Naive B cell (primary cell): ENCODE measurements around the gene IDH3G. TPM values are rescaled to one million over a fixed set of nuclear protein-coding genes. Genes with fewer than 3 reads are reported as not detected.
"Not testable (repeated sequence)": the region's sequence is repeated elsewhere in the genome, so short reads cannot be mapped to it uniquely, and the experiment has no call there.

Experiments used
- ATAC-seq, 2 donors: fragments of 150-1000 bp; cut with Tn5 transposase; 2 replicates each; pipeline ENCODE4 v1.10.0; 2021; ENCODE audit warnings: low read depth in 2 of 2, mild to moderate bottlenecking in 2 of 2, moderate library complexity in 2 of 2
- DNase-seq: peaks from one replicate; pipeline ENCODE4 v3.0.0; 2022
- H3K27ac Mint-ChIP-seq, 6 donors: one replicate each; pipeline ENCODE4 v1.8.0; 2020 to 2022; ENCODE audit warnings: mild to moderate bottlenecking in 6 of 6, mixed read lengths in 6 of 6, moderate library complexity in 5 of 6, inconsistent platforms in 2 of 6
- H3K27me3 Mint-ChIP-seq, 3 donors: one replicate each; pipeline ENCODE4 v1.8.0; 2021 to 2022; ENCODE audit warnings: mixed read lengths in 3 of 3, mild to moderate bottlenecking in 1 of 3
- H3K36me3 Mint-ChIP-seq, 2 donors: one replicate each; pipeline ENCODE4 v1.8.0; 2020 to 2022; ENCODE audit warnings: mixed read lengths in 2 of 2, inconsistent platforms in 1 of 2, mild to moderate bottlenecking in 1 of 2
- H3K4me1 Mint-ChIP-seq, 3 donors: one replicate each; pipeline ENCODE4 v1.8.0; 2020 to 2022; ENCODE audit warnings: mixed read lengths in 3 of 3, inconsistent platforms in 1 of 3, mild to moderate bottlenecking in 1 of 3, moderate library complexity in 1 of 3
- H3K4me3 Mint-ChIP-seq, 8 donors: one replicate each; pipeline ENCODE4 v1.8.0; 2020 to 2022; ENCODE audit warnings: mild to moderate bottlenecking in 8 of 8, mixed read lengths in 8 of 8, moderate library complexity in 8 of 8, inconsistent platforms in 2 of 8
- H3K9me3 Mint-ChIP-seq, 7 donors: one replicate each; pipeline ENCODE4 v1.8.0; 2020 to 2022; ENCODE audit warnings: mixed read lengths in 7 of 7, mild to moderate bottlenecking in 5 of 7, inconsistent platforms in 2 of 7, moderate library complexity in 1 of 7
- polyA plus RNA-seq, 6 donors: library from polyadenylated mRNA; unstranded; fragments of 300-500 nt; fragmentation: Illumina TruSeq; gene quantifications; one replicate each; pipeline ENCODE4 v1.2.3, GENCODE V29; 2021; ENCODE audit warnings: low read depth in 6 of 6

IDH3G gene
- polyA plus RNA-seq, 6 donors from 2014 or later: 78.9 to 112 (median 94.3) TPM

GRCh38 chrX:153825042-153825441 is 30.9 kb upstream of the IDH3G start:
- H3K9me3 Mint-ChIP-seq: peaks cover 0 to 7% (median 0%) of the 10 kb centered on the region in 7 donors
- no peaks in the 10 kb centered on the region for H3K36me3 Mint-ChIP-seq
- H3K27ac Mint-ChIP-seq: no peak overlapping the region
- H3K4me3 Mint-ChIP-seq: peak overlapping the region in 1 of 8 donors; percentile 21
- DNase-seq (no peak), ATAC-seq (no peak)
- H3K4me1 Mint-ChIP-seq: peaks cover 11 to 22% (median 17%) of the 10 kb centered on the region in 3 donors
- H3K27me3 Mint-ChIP-seq: peaks cover 14 to 59% (median 46%) of the 10 kb centered on the region in 3 donors

GRCh38 chrX:153824348-153824747 is 30.2 kb upstream of the IDH3G start:
- DNase-seq (no peak), ATAC-seq (no peak)
- Mint-ChIP-seq H3K27me3 (peaks cover 14 to 64% (median 44%) of the 10 kb centered on the region in 3 donors), H3K4me1 (peaks cover 11 to 24% (median 16%) of the 10 kb centered on the region in 3 donors), H3K36me3 (no peaks in the 10 kb centered on the region), H3K9me3 (peaks cover 0 to 7% (median 0%) of the 10 kb centered on the region in 7 donors), H3K27ac (no peak overlapping the region), H3K4me3 (no peak overlapping the region)

DNA sequence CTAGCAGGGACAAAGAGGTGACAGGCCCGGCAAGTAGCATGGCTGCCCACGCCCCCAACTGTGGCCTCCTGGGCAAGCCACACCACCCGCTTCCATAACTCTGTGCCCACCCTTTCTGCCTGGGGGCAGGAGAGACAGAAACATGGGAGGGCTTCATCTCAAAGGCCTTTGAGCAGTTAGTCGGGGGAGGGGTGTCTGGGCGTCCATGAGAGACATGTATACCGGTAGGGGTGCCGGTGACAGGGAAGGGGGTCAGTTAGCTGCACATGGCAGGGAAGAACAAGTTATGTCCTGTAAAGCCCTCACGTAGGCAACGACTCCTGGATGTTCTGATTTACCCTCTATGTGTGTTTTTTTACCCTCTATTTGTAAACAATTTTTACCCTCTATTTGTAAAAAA is 26.9 kb upstream of the IDH3G start:
- DNase-seq (no peak), ATAC-seq (no peak)
- Mint-ChIP-seq H3K27me3 (peaks cover 12 to 59% (median 41%) of the 10 kb centered on the region in 3 donors), H3K4me3 (peak overlapping the region in 1 of 8 donors; percentile 55), H3K9me3 (peaks cover 0 to 7% (median 0%) of the 10 kb centered on the region in 7 donors), H3K36me3 (no peaks in the 10 kb centered on the region), H3K4me1 (peaks cover 18 to 25% (median 19%) of the 10 kb centered on the region in 3 donors), H3K27ac (no peak overlapping the region)

DNA sequence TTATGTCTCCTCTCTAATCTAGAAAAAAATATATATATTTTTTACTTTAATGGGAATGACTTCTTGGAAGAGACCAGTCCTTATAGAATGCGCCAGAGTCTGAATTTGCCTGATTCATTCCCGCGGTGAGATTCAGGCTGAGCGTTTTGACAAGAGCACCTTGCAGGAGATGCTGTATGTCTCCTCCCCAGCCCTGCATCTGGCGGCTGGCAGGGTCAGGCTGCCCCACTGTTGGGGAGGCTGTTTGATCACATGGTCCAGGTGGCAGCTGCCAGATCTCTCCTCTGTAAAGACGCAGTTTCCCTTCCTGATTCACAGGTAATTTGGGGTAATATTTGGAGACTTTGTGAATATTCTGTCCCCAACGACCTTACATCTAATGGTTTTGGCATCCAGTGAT is 26.4 kb upstream of the IDH3G start:
- Mint-ChIP-seq H3K27ac (no peak overlapping the region), H3K9me3 (peaks cover 0 to 5% (median 0%) of the 10 kb centered on the region in 7 donors), H3K36me3 (no peaks in the 10 kb centered on the region), H3K4me3 (peak overlapping the region in 1 of 8 donors; percentile 55), H3K4me1 (peaks cover 18 to 25% (median 19%) of the 10 kb centered on the region in 3 donors), H3K27me3 (peaks cover 12 to 56% (median 38%) of the 10 kb centered on the region in 3 donors)
- no peak for DNase-seq
- no peak for ATAC-seq

- H3K27me3 Mint-ChIP-seq: peaks cover 12 to 50% (median 36%) of the 10 kb centered on the region in 3 donors
- peak overlapping the region in 6 of 8 donors; percentile 13 to 75 (median 40) for H3K4me3 Mint-ChIP-seq
- ATAC-seq: peak in 1 of 2 donors; percentile 4
- no peaks in the 10 kb centered on the region for H3K36me3 Mint-ChIP-seq
- H3K9me3 Mint-ChIP-seq: peaks cover 0 to 5% (median 0%) of the 10 kb centered on the region in 7 donors
- H3K4me1 Mint-ChIP-seq: peaks cover 21 to 33% (median 25%) of the 10 kb centered on the region in 3 donors
- DNase-seq: no peak
- no peak overlapping the region for H3K27ac Mint-ChIP-seq
Observed at GRCh38 chrX:153819384-153820040, 25.3 kb upstream of the IDH3G start.

DNA sequence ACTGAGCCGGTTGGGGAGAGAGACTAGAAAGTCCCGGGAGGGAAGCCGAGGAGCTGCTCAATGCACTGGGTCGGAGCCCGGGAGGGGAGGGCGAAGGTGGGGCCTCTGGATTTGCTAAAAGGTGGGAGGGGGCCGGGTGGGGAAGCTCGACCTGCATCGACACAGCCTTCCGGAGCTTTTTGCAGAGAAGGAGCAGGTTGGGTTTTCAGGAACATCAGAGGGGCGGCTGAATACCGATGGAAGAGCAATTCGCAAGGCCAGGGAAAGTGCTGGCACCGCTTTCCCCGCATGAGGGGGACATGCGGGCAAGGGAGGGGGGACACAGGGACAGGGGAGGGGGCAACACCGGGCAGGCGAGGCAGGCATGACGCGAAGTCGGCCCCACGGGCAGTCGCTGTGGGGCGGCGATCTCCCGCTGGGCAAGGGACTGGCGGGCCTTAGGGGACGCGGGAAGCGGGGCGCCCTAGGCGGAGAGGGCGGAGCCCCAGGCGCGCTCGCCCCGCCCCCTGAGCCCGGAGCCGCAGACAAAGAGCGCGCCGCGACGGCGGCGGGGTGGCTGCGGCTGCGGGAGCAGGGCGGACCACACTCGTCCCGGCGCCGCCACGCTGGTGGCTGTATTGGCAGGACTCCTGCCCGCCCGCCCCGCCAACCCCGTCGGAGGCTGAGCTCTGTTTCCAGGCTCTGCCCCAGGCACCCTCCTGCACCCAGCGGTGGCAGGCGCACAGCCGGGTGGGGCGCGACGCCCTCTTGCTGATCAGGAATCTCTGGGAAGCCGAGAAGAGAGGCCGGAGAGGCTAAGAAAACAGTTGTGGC is 24.6 kb upstream of the IDH3G start:
- peak; percentile 74 to 79 for ATAC-seq
- Mint-ChIP-seq H3K27me3 (peaks cover 11 to 43% (median 31%) of the 10 kb centered on the region in 3 donors), H3K4me3 (peak overlapping the region in 7 of 8 donors; percentile 34 to 76 (median 59)), H3K36me3 (no peaks in the 10 kb centered on the region), H3K4me1 (peaks cover 21 to 34% (median 26%) of the 10 kb centered on the region in 3 donors), H3K9me3 (peaks cover 0 to 5% (median 0%) of the 10 kb centered on the region in 7 donors), H3K27ac (no peak overlapping the region)
- peak; percentile 44 for DNase-seq

GRCh38 chrX:153818064-153818463 is 23.9 kb upstream of the IDH3G start:
- Mint-ChIP-seq H3K4me3 (peak overlapping the region in 3 of 8 donors; percentile 8 to 59 (median 9)), H3K4me1 (peaks cover 21 to 34% (median 26%) of the 10 kb centered on the region in 3 donors), H3K27me3 (peaks cover 11 to 44% (median 31%) of the 10 kb centered on the region in 3 donors), H3K27ac (peak overlapping the region in 1 of 6 donors; percentile 28)
- ATAC-seq, DNase-seq, H3K36me3 Mint-ChIP-seq, H3K9me3 Mint-ChIP-seq: not testable (repeated sequence)

- Mint-ChIP-seq H3K4me1 (peaks cover 18 to 28% (median 19%) of the 10 kb centered on the region in 3 donors), H3K4me3 (peak overlapping the region in 3 of 8 donors; percentile 62 to 78 (median 73)), H3K27me3 (peaks cover 14 to 42% (median 41%) of the 10 kb centered on the region in 3 donors), H3K9me3 (peaks cover 0 to 5% (median 0%) of the 10 kb centered on the region in 7 donors), H3K36me3 (no peaks in the 10 kb centered on the region), H3K27ac (no peak overlapping the region)
- ATAC-seq (peak; percentile 32 to 48), DNase-seq (no peak)
Observed at GRCh38 chrX:153816831-153817690, 22.9 kb upstream of the IDH3G start.

GRCh38 chrX:153814591-153815315 is 20.6 kb upstream of the IDH3G start:
- Mint-ChIP-seq H3K4me1 (peaks cover 14 to 18% (median 14%) of the 10 kb centered on the region in 3 donors), H3K27me3 (peaks cover 22 to 49% (median 44%) of the 10 kb centered on the region in 3 donors), H3K9me3 (peaks cover 0 to 6% (median 0%) of the 10 kb centered on the region in 7 donors), H3K27ac (peak overlapping the region in 1 of 6 donors; percentile 27), H3K36me3 (no peaks in the 10 kb centered on the region), H3K4me3 (peak overlapping the region in 1 of 8 donors; percentile 38)
- ATAC-seq (peak in 1 of 2 donors; percentile 38), DNase-seq (no peak)

GRCh38 chrX:153813161-153813560 is 19.0 kb upstream of the IDH3G start:
- ATAC-seq (no peak), DNase-seq (no peak)
- peaks cover 0 to 4% (median 0%) of the 10 kb centered on the region in 7 donors for H3K9me3 Mint-ChIP-seq
- no peak overlapping the region for H3K4me3 Mint-ChIP-seq
- peaks cover 22 to 50% (median 40%) of the 10 kb centered on the region in 3 donors for H3K27me3 Mint-ChIP-seq
- H3K4me1 Mint-ChIP-seq: peaks cover 10 to 16% (median 14%) of the 10 kb centered on the region in 3 donors
- H3K27ac Mint-ChIP-seq: no peak overlapping the region
- H3K36me3 Mint-ChIP-seq: no peaks in the 10 kb centered on the region

GRCh38 chrX:153812220-153812619 is 18.0 kb upstream of the IDH3G start:
- Mint-ChIP-seq H3K4me1 (peaks cover 8 to 16% (median 14%) of the 10 kb centered on the region in 3 donors), H3K9me3 (peaks cover 0 to 3% (median 1%) of the 10 kb centered on the region in 7 donors), H3K36me3 (no peaks in the 10 kb centered on the region), H3K4me3 (no peak overlapping the region), H3K27me3 (peaks cover 20 to 51% (median 34%) of the 10 kb centered on the region in 3 donors), H3K27ac (no peak overlapping the region)
- DNase-seq (no peak), ATAC-seq (no peak)

- peaks cover 0 to 3% (median 0%) of the 10 kb centered on the region in 7 donors for H3K9me3 Mint-ChIP-seq
- peak overlapping the region in 1 of 8 donors; percentile 76 for H3K4me3 Mint-ChIP-seq
- H3K27me3 Mint-ChIP-seq: peaks cover 10 to 26% (median 13%) of the 10 kb centered on the region in 3 donors
- DNase-seq (no peak), ATAC-seq (no peak)
- H3K4me1 Mint-ChIP-seq: no peaks in the 10 kb centered on the region
- no peak overlapping the region for H3K27ac Mint-ChIP-seq
- H3K36me3 Mint-ChIP-seq: no peaks in the 10 kb centered on the region
Observed at GRCh38 chrX:153807976-153808375, 13.8 kb upstream of the IDH3G start.
